Heart left ventricle (tissue), 16 donors: ENCODE data around the gene MIDN. TPM values are rescaled to one million over a fixed set of nuclear protein-coding genes. Genes with fewer than 3 reads are reported as not detected.
A peak's percentile ranks its signal among the peaks of the same experiment; 100 is the strongest.

Experiments used
- ATAC-seq, 4 donors: fragments of 200-7000 bp; cut with Tn5 transposase; one replicate each; pipeline ENCODE4 v1.9.1; 2020 to 2022; ENCODE audit warnings: moderate library complexity in 4 of 4, mild to moderate bottlenecking in 3 of 4, moderate number of reproducible peaks in 1 of 4
- DNase-seq, 5 donors: peaks; one replicate each; pipeline ENCODE4 v3.0.0-alpha.2; 2020
- H3K27ac ChIP-seq, 12 donors: fragments of 200-600 bp; sonication (generic) in 4 of 12; one replicate each; pipeline versions ENCODE4 v1.5.0 to v1.8.0; 2016 to 2022; ENCODE audit warnings: mild to moderate bottlenecking in 2 of 12
- H3K27me3 ChIP-seq, 9 donors: fragments of 200-600 bp; sonication (generic) in 2 of 9; one replicate each; pipeline versions ENCODE4 v1.5.1 to v1.8.0; 2016 to 2022; ENCODE audit warnings: mild to moderate bottlenecking in 3 of 9
- H3K36me3 ChIP-seq, 9 donors: fragments of 200-600 bp; sonication (generic) in 2 of 9; one replicate each; pipeline versions ENCODE4 v1.5.0 to v1.8.0; 2018 to 2022; ENCODE audit warnings: mild to moderate bottlenecking in 2 of 9
- H3K4me1 ChIP-seq, 12 donors: fragments of 200-600 bp; sonication (generic) in 4 of 12; one replicate each; pipeline versions ENCODE4 v1.5.0 to v1.8.0; 2016 to 2022; ENCODE audit warnings: mild to moderate bottlenecking in 3 of 12
- H3K4me3 ChIP-seq, 12 donors: fragments of 200-600 bp; sonication (generic) in 4 of 12; one replicate each; pipeline versions ENCODE4 v1.5.0 to v1.8.0; 2017 to 2022; ENCODE audit warnings: mild to moderate bottlenecking in 9 of 12, moderate library complexity in 4 of 12
- H3K9me3 ChIP-seq, 12 donors: fragments of 200-600 bp; sonication (generic) in 4 of 12; one replicate each; pipeline versions ENCODE4 v1.5.0 to v1.8.0; 2016 to 2022; ENCODE audit warnings: mild to moderate bottlenecking in 1 of 12
- CTCF ChIP-seq, 12 donors: fragments of 200-600 bp; sonication (generic) in 4 of 12; IDR thresholded peaks; one replicate each; pipeline versions ENCODE4 v1.5.0 to v1.8.0; 2018 to 2022; ENCODE audit warnings: antibody characterized with exemption in 12 of 12, mild to moderate bottlenecking in 5 of 12
- POLR2A ChIP-seq, 2 donors: fragments of 450-650 bp; IDR thresholded peaks; one replicate each; pipeline ENCODE4 v1.6.1; 2017; ENCODE audit warnings: antibody characterized with exemption in 2 of 2, mild to moderate bottlenecking in 2 of 2, moderate library complexity in 2 of 2
- WGBS, 4 donors: extraction: QIAGEN DNeasy Blood & Tissue Kit in 2 of 4; methylation state at CpG; one replicate each; pipeline versions ENCODE4 v1.1.5 to v1.1.7; 2013 to 2018; 5-methylcytosine and 5-hydroxymethylcytosine counted together
- intact Hi-C, 10 donors: fragments of 100-400 bp; cut with DNase I; formaldehyde crosslinking; loops; one replicate each; pipeline versions ENCODE4 v1.11.1 to v1.14.2; 2022
- polyA plus RNA-seq, 2 donors: library from polyadenylated mRNA; stranded (reverse); fragments of 200-250 nt; gene quantifications; one replicate each; pipeline ENCODE4 v1.2.3, GENCODE V29; 2013
- total RNA-seq, 9 donors: library from RNA; depleted of rRNA in 2 of 9; stranded (reverse); fragments of >200 nt in 2 of 9; fragmentation: NEBNext Ultra II Directional in 3 of 9; extraction: Animal tissue kit (Norgen Biotek cat#: 25700) in 3 of 9; gene quantifications; one replicate each; pipeline versions ENCODE4 v1.1.0 to v1.2.4, GENCODE V29; 2016 to 2023
- donor health status: ischemic (EF 13 %, LVEDD 7.1; RV severe dilation, severe dysfunction).
- donor health status: healthy with polysubstance abuse.
- donor health status: DM: no; HTN: yes; CAD: no.
- donor health status: DM: no; HTN: no; CAD: no.
- donor health status: ischemic (EF 25% LVEDD 6.9; RV normal size, moderate dysfunction).
- donor health status: ischemic (EF 25% LVEDD 5.7; RV mildly dilated, moderate dysfunction).
- donor health status: healthy.
- donor health status: DM: yes; HTN: yes; CAD: no.
- donor health status: ischemic (EF 35%, LVEDD 5.7; RV mildly dilated, moderate dysfunction).
- donor health status: nonischemic (EF 11% LVEDD 7.7; RV severe dilation, severe dysfunction).
- donor health status: DM: yes; HTN: yes; CAD: no.
- donor health status: PGD.
- donor health status: ischemic (EF 29% LVEDD 5.4; RV normal size, mild dysfunction).
- donor health status: nonischemic (EF 23%, LVEDD 6.1; RV moderate dilation, normal function).

Gene MIDN
- total and polyA plus RNA-seq, 11 donors, result 25.8 to 115 (median 50.7) TPM

GRCh38 chr19:1261798-1262622 lies 13.6 kb downstream of the MIDN start:
- H3K4me1 ChIP-seq, result peaks cover 11 to 81% (median 74%) of the 10 kb centered on the region in 12 donors
- intact Hi-C loops, result no loop called here
- H3K9me3 ChIP-seq, result no peaks in the 10 kb centered on the region
- H3K36me3 ChIP-seq, result peaks cover 0 to 20% (median 13%) of the 10 kb centered on the region in 9 donors
- ATAC-seq (peak in 3 of 4 donors; percentile 0 to 2 (median 1)), DNase-seq (peak; percentile 72 to 86 (median 79))
- TF ChIP-seq CTCF (IDR thresholded peaks at IDR 0.05) (no peak), POLR2A (IDR thresholded peaks at IDR 0.05) (no peak)
- peak overlapping the region; percentile 64 to 100 (median 96) for H3K27ac ChIP-seq
- peak overlapping the region in 10 of 12 donors; percentile 52 to 82 (median 73) for H3K4me3 ChIP-seq
- 26 to 31% (median 26%) methylated on average over 21 to 28 of the region's 28 CpGs for WGBS, 4 donors
- no peaks in the 10 kb centered on the region for H3K27me3 ChIP-seq

GRCh38 chr19:1262623-1263123 lies 14.3 kb downstream of the MIDN start:
- Histone ChIP-seq H3K4me1 (peaks cover 15 to 81% (median 74%) of the 10 kb centered on the region in 12 donors), H3K27me3 (no peaks in the 10 kb centered on the region), H3K4me3 (peak overlapping the region in 4 of 12 donors; percentile 71 to 82 (median 76)), H3K36me3 (peaks cover 0 to 13% (median 7%) of the 10 kb centered on the region in 9 donors), H3K9me3 (no peaks in the 10 kb centered on the region), H3K27ac (peak overlapping the region; percentile 64 to 100 (median 96))
- 64 to 69% (median 68%) methylated on average over 18 to 21 of the region's 21 CpGs for WGBS, 4 donors
- intact Hi-C loops, result no loop called here
- ATAC-seq (no peak), DNase-seq (no peak)
- TF ChIP-seq POLR2A (IDR thresholded peaks at IDR 0.05) (no peak), CTCF (IDR thresholded peaks at IDR 0.05) (no peak)

- ATAC-seq, result no peak
These were observed 14.8 kb downstream of the MIDN start for GRCh38 chr19:1263188-1263587.

More at GRCh38 chr19:1263188-1263587, 14.8 kb downstream of the MIDN start:
- Histone ChIP-seq H3K36me3 (peaks cover 0 to 8% (median 2%) of the 10 kb centered on the region in 9 donors), H3K9me3 (no peaks in the 10 kb centered on the region), H3K27ac (peak overlapping the region in 8 of 12 donors; percentile 24 to 100 (median 96)), H3K4me1 (peaks cover 12 to 81% (median 74%) of the 10 kb centered on the region in 12 donors), H3K4me3 (no peak overlapping the region), H3K27me3 (no peaks in the 10 kb centered on the region)
- intact Hi-C loops, result no loop called here
- WGBS, 4 donors, result 77 to 83% (median 80%) methylated on average over 5 of the region's 5 CpGs
- DNase-seq, result no peak
- no peak for TF ChIP-seq CTCF (IDR thresholded peaks at IDR 0.05)
